HEK293 (cell line): ENCODE data around the gene SNX4.

Experiments used
- CTCF ChIA-PET: fragments of 350-600 bp; formaldehyde crosslinking; extraction: SDS; loops from one replicate; lab custom pipeline; 2021; ENCODE audit warnings: antibody characterized with exemption; lab: Yijun Ruan, JAX
- POLR2A ChIA-PET: fragments of 300-600 bp; formaldehyde crosslinking; extraction: SDS; loops from one replicate; lab custom pipeline; 2020; ENCODE audit warnings: antibody characterized with exemption, inconsistent platforms; lab: Yijun Ruan, JAX
- H3K27ac ChIP-seq: fragments of 200-500 bp; sonication (Bioruptor generic); 2 replicates; pipeline ENCODE4 v1.5.1; 2014; ENCODE audit warnings: low read depth, low read length, control low read depth, inconsistent platforms; ENCODE audit errors: extremely low read depth
- H3K36me3 ChIP-seq, 2 experiments: fragments of 200-500 bp in 1 of 2; sonication (Bioruptor generic) in 1 of 2; 1 replicate in 1 of 2; 2 replicates in 1 of 2; pipeline ENCODE4 v1.5.1; 2014 to 2017; ENCODE audit warnings: inconsistent platforms in 2 of 2, low read length in 2 of 2; ENCODE audit not compliant: control insufficient read depth in 2 of 2, insufficient read depth in 1 of 2
- H3K4me1 ChIP-seq: fragments of 200-500 bp; sonication (Bioruptor generic); 2 replicates; pipeline ENCODE4 v1.5.1; 2014; ENCODE audit warnings: mild to moderate bottlenecking, low read length, inconsistent platforms; ENCODE audit not compliant: control insufficient read depth, insufficient read depth
- H3K4me3 ChIP-seq: 2 replicates; pipeline ENCODE4 v1.5.1; 2011; ENCODE audit warnings: low read depth, mild to moderate bottlenecking, control low read depth, low read length, moderate library complexity
- H3K9me3 ChIP-seq: fragments of 200-500 bp; sonication (Bioruptor generic); 2 replicates; pipeline ENCODE4 v1.5.1; 2014; ENCODE audit warnings: low read depth, low read length, inconsistent platforms; ENCODE audit not compliant: control insufficient read depth, insufficient read depth
- HIC1 ChIP-seq: fragments of 450-650 bp; formaldehyde crosslinking; IDR thresholded peaks from 2 replicates; pipeline ENCODE4 v1.5.1; 2016; ENCODE audit warnings: missing biosample characterization, missing genetic modification characterization
- IKZF3 ChIP-seq: fragments of 450-650 bp; IDR thresholded peaks from 2 replicates; pipeline ENCODE4 v1.5.0; 2018; ENCODE audit warnings: missing biosample characterization, mild to moderate bottlenecking, missing genetic modification characterization, moderate library complexity
- KLF1 ChIP-seq: fragments of 450-650 bp; formaldehyde crosslinking; IDR thresholded peaks from 2 replicates; pipeline ENCODE4 v1.5.1; 2016; ENCODE audit warnings: missing biosample characterization, missing genetic modification characterization
- PRDM10 ChIP-seq: fragments of 450-650 bp; formaldehyde crosslinking; IDR thresholded peaks from 2 replicates; pipeline ENCODE4 v1.5.1; 2016; ENCODE audit warnings: missing biosample characterization, missing genetic modification characterization
- PRDM4 ChIP-seq: fragments of 450-650 bp; formaldehyde crosslinking; IDR thresholded peaks from 2 replicates; pipeline ENCODE4 v1.5.1; 2017; ENCODE audit warnings: missing biosample characterization, missing genetic modification characterization
- TRIM28 ChIP-seq: IDR thresholded peaks from 2 replicates; pipeline ENCODE4 v1.6.1; 2011; ENCODE audit warnings: low read length, control low read depth, borderline replicate concordance
- YY2 ChIP-seq: fragments of 450-650 bp; formaldehyde crosslinking; IDR thresholded peaks from 2 replicates; pipeline ENCODE4 v1.5.1; 2016; ENCODE audit warnings: missing biosample characterization, missing genetic modification characterization
- ZBTB49 ChIP-seq: fragments of 450-650 bp; formaldehyde crosslinking; IDR thresholded peaks from 2 replicates; pipeline ENCODE4 v1.5.1; 2016; ENCODE audit warnings: missing biosample characterization, missing genetic modification characterization, low read depth
- ZNF19 ChIP-seq: fragments of 450-650 bp; formaldehyde crosslinking; IDR thresholded peaks from 2 replicates; pipeline ENCODE4; 2016; ENCODE audit warnings: missing biosample characterization, missing genetic modification characterization, low read depth
- ZNF274 ChIP-seq, 2 experiments: fragments of 200-500 bp in 1 of 2; fragments of 450-650 bp in 1 of 2; sonication (Bioruptor generic) in 1 of 2; formaldehyde crosslinking in 1 of 2; IDR thresholded peaks; 2 replicates each; pipeline versions ENCODE4 v1.5.1 to v1.6.1; 2014 to 2016; ENCODE audit warnings: borderline replicate concordance in 1 of 2, inconsistent platforms in 1 of 2, low read length in 1 of 2, missing biosample characterization in 1 of 2, missing genetic modification characterization in 1 of 2
- ZNF76 ChIP-seq: fragments of 450-650 bp; formaldehyde crosslinking; IDR thresholded peaks from 2 replicates; pipeline ENCODE4; 2016; ENCODE audit warnings: low read depth, missing biosample characterization, missing genetic modification characterization, borderline replicate concordance
- ZNF785 ChIP-seq: fragments of 450-650 bp; formaldehyde crosslinking; IDR thresholded peaks from 2 replicates; pipeline ENCODE4 v1.5.1; 2016; ENCODE audit warnings: missing biosample characterization, missing genetic modification characterization
- TF ChIP-seq, protein P1 (sequence below): fragments of 450-650 bp; formaldehyde crosslinking; IDR thresholded peaks from 2 replicates; pipeline ENCODE4 v1.5.1; 2016; ENCODE audit warnings: missing biosample characterization, missing genetic modification characterization

SNX4 gene

DNA sequence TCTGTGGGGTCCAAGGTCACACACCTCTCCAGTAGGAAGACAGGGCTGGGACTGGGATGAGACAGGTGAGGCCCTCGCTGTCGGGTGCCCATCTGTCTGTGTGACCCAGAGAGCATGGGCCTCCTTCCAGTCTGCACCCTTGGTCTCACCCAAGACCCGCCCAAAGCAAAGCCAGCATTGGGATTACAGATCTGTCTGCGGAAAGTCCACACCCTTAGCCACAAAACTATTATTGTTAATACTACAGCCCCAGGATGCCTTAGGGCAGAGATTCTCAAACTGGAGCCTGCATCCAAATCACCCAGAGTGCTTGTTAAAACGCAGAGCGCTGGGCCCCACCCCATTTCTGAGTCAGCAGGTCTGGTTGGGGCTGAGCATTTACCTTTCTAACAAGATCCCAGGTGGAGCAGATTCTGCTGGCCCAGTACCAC is 86.4 kb downstream of the SNX4 start:
- TF ChIP-seq, protein P1, sequence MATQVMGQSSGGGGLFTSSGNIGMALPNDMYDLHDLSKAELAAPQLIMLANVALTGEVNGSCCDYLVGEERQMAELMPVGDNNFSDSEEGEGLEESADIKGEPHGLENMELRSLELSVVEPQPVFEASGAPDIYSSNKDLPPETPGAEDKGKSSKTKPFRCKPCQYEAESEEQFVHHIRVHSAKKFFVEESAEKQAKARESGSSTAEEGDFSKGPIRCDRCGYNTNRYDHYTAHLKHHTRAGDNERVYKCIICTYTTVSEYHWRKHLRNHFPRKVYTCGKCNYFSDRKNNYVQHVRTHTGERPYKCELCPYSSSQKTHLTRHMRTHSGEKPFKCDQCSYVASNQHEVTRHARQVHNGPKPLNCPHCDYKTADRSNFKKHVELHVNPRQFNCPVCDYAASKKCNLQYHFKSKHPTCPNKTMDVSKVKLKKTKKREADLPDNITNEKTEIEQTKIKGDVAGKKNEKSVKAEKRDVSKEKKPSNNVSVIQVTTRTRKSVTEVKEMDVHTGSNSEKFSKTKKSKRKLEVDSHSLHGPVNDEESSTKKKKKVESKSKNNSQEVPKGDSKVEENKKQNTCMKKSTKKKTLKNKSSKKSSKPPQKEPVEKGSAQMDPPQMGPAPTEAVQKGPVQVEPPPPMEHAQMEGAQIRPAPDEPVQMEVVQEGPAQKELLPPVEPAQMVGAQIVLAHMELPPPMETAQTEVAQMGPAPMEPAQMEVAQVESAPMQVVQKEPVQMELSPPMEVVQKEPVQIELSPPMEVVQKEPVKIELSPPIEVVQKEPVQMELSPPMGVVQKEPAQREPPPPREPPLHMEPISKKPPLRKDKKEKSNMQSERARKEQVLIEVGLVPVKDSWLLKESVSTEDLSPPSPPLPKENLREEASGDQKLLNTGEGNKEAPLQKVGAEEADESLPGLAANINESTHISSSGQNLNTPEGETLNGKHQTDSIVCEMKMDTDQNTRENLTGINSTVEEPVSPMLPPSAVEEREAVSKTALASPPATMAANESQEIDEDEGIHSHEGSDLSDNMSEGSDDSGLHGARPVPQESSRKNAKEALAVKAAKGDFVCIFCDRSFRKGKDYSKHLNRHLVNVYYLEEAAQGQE (tag by site-specific recombination), result no peak
- TF ChIP-seq ZNF274 (IDR thresholded peaks at IDR 0.05; ENCODE audit: low read length) (no peak), ZNF274 (tag by site-specific recombination; IDR thresholded peaks at IDR 0.05; ENCODE audit: borderline replicate concordance) (no peak), PRDM10 (no peak), IKZF3 (tag by site-specific recombination) (no peak), KLF1 (peak; percentile 65)
- no peaks in the 10 kb centered on the region for H3K36me3 ChIP-seq
- no peak overlapping the region for H3K4me3 ChIP-seq
- CTCF ChIA-PET, result interaction anchor here (2.0 kb wide), 1 partner anchor 505 kb away, joined by 7 read pairs; no protein-coding TSS in a partner anchor
- H3K4me1 ChIP-seq, result no peaks in the 10 kb centered on the region
- POLR2A ChIA-PET, result no interaction called here
- H3K27ac ChIP-seq, result no peak overlapping the region
- H3K9me3 ChIP-seq, result no peaks in the 10 kb centered on the region

GRCh38 chr3:125433091-125433534 is 86.9 kb downstream of the SNX4 start:
- no peak overlapping the region for H3K4me3 ChIP-seq
- no peaks in the 10 kb centered on the region for H3K4me1 ChIP-seq
- H3K9me3 ChIP-seq, result no peaks in the 10 kb centered on the region
- no peak overlapping the region for H3K27ac ChIP-seq
- CTCF ChIA-PET, result no interaction called here
- TF ChIP-seq HIC1 (no peak), ZNF19 (tag by site-specific recombination) (no peak), PRDM4 (tag by site-specific recombination) (no peak), ZNF76 (tag by site-specific recombination) (no peak), YY2 (tag by site-specific recombination) (no peak), TRIM28 (no peak), ZNF785 (tag by site-specific recombination) (no peak), ZBTB49 (tag by site-specific recombination) (no peak)
- POLR2A ChIA-PET, result no interaction called here
- H3K36me3 ChIP-seq, result no peaks in the 10 kb centered on the region
